Breast epithelium (tissue), 4 donors: ENCODE measurements around the gene ACADS. TPM values are rescaled to one million over a fixed set of nuclear protein-coding genes. Genes with fewer than 3 reads are reported as not detected.

ENCODE experiments used
- DNase-seq, 2 donors: peaks; one replicate each; pipeline ENCODE4 v3.0.0-alpha.2; 2019; ENCODE audit warnings: low spot score in 2 of 2
- H3K27ac ChIP-seq, 2 donors: fragments of 200-600 bp; sonication (generic) in 1 of 2; one replicate each; pipeline ENCODE4 v1.5.1; 2016 to 2019; ENCODE audit warnings: mild to moderate bottlenecking in 1 of 2
- H3K27me3 ChIP-seq, 2 donors: fragments of 200-600 bp; sonication (generic) in 1 of 2; one replicate each; pipeline versions ENCODE4 v1.5.1 to v1.6.0; 2017 to 2019; ENCODE audit warnings: control low read depth in 1 of 2, mild to moderate bottlenecking in 1 of 2
- H3K36me3 ChIP-seq: fragments of 200-600 bp; one replicate; pipeline ENCODE4 v1.5.1; 2019
- H3K4me1 ChIP-seq, 2 donors: fragments of 200-600 bp; sonication (generic); one replicate each; pipeline ENCODE4 v1.5.1; 2016 to 2019; ENCODE audit warnings: control low read depth in 1 of 2
- H3K4me3 ChIP-seq, 3 donors: fragments of 200-600 bp; sonication (generic); 1 replicate in 2 of 3; 2 replicates in 1 of 3; pipeline ENCODE4 v1.5.1; 2016 to 2019; ENCODE audit warnings: mild to moderate bottlenecking in 3 of 3, moderate library complexity in 2 of 3
- H3K9me3 ChIP-seq, 2 donors: fragments of 200-600 bp; sonication (generic) in 1 of 2; one replicate each; pipeline ENCODE4 v1.5.1; 2016 to 2019; ENCODE audit warnings: control low read depth in 1 of 2
- POLR2A ChIP-seq: fragments of 450-650 bp; IDR thresholded peaks from one replicate; pipeline ENCODE4 v1.6.1; 2016; ENCODE audit warnings: antibody characterized with exemption, mild to moderate bottlenecking, moderate library complexity
- POLR2AphosphoS5 ChIP-seq, 3 donors: sonication (generic); formaldehyde crosslinking; IDR thresholded peaks; one replicate each; pipeline ENCODE4 v1.6.1; 2017; ENCODE audit warnings: antibody characterized with exemption in 3 of 3
- intact Hi-C: fragments of 100-400 bp; cut with DNase I; formaldehyde crosslinking; loops from one replicate; pipeline ENCODE4 v1.15.1; 2023; ENCODE audit warnings: low total_unique reads
- total RNA-seq, 3 donors: library from RNA; depleted of rRNA; stranded (reverse); fragments of >200 nt; gene quantifications; one replicate each; pipeline ENCODE4 v1.1.0, GENCODE V29; 2016
- TF ChIP-seq, protein P1 (sequence below), 3 donors: fragments of 450-650 bp; IDR thresholded peaks; one replicate each; pipeline ENCODE4 v1.5.1; 2016 to 2017; ENCODE audit warnings: antibody characterized with exemption in 3 of 3, mild to moderate bottlenecking in 3 of 3, moderate library complexity in 3 of 3

The ACADS gene
- total RNA-seq, 3 donors from 2014 or later = 38.3 to 114 (median 54.3) TPM

- no peak overlapping the region for H3K27ac ChIP-seq
- intact Hi-C loops = no loop called here
- TF ChIP-seq POLR2A (no peak), POLR2AphosphoS5 (IDR thresholded peaks at IDR 0.05) (no peak)
- TF ChIP-seq, protein P1, sequence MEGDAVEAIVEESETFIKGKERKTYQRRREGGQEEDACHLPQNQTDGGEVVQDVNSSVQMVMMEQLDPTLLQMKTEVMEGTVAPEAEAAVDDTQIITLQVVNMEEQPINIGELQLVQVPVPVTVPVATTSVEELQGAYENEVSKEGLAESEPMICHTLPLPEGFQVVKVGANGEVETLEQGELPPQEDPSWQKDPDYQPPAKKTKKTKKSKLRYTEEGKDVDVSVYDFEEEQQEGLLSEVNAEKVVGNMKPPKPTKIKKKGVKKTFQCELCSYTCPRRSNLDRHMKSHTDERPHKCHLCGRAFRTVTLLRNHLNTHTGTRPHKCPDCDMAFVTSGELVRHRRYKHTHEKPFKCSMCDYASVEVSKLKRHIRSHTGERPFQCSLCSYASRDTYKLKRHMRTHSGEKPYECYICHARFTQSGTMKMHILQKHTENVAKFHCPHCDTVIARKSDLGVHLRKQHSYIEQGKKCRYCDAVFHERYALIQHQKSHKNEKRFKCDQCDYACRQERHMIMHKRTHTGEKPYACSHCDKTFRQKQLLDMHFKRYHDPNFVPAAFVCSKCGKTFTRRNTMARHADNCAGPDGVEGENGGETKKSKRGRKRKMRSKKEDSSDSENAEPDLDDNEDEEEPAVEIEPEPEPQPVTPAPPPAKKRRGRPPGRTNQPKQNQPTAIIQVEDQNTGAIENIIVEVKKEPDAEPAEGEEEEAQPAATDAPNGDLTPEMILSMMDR (IDR thresholded peaks at IDR 0.05) = no peak
- no peak overlapping the region for H3K4me3 ChIP-seq
- no peaks in the 10 kb centered on the region for H3K27me3 ChIP-seq
- H3K9me3 ChIP-seq = no peaks in the 10 kb centered on the region
- no peaks in the 10 kb centered on the region for H3K4me1 ChIP-seq
- no peaks in the 10 kb centered on the region for H3K36me3 ChIP-seq
- no peak for DNase-seq
Observed at GRCh38 chr12:120757226-120757742, 31.7 kb downstream of the ACADS start.

DNA sequence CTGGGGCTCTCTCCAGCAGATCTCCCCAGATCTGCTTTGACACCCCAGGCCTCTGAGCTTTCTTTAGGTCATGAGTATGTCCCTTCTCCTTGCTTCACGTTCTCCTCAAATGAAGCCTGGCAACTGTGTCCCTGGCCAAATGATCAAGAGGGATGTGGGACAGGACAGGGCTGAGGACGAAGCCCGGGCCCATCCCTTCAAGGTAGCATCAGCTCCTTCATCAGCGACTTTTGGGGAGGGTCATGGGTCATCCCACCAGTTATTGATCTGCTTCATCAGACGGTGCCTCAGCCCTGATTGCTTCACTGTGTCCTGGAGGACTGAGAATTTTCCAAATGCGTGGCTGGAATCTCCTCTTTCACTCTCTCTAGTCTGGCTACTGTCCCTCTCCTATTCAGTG lies 32.3 kb downstream of the ACADS start:
- H3K27me3 ChIP-seq = no peaks in the 10 kb centered on the region
- H3K4me1 ChIP-seq = no peaks in the 10 kb centered on the region
- H3K9me3 ChIP-seq = no peaks in the 10 kb centered on the region
- TF ChIP-seq POLR2AphosphoS5 (IDR thresholded peaks at IDR 0.05) = no peak
- no peak for TF ChIP-seq POLR2A
- TF ChIP-seq, protein P1 (IDR thresholded peaks at IDR 0.05) = no peak
- no peaks in the 10 kb centered on the region for H3K36me3 ChIP-seq
- DNase-seq = no peak
- H3K27ac ChIP-seq = no peak overlapping the region
- H3K4me3 ChIP-seq = no peak overlapping the region
- intact Hi-C loops = no loop called here

DNA sequence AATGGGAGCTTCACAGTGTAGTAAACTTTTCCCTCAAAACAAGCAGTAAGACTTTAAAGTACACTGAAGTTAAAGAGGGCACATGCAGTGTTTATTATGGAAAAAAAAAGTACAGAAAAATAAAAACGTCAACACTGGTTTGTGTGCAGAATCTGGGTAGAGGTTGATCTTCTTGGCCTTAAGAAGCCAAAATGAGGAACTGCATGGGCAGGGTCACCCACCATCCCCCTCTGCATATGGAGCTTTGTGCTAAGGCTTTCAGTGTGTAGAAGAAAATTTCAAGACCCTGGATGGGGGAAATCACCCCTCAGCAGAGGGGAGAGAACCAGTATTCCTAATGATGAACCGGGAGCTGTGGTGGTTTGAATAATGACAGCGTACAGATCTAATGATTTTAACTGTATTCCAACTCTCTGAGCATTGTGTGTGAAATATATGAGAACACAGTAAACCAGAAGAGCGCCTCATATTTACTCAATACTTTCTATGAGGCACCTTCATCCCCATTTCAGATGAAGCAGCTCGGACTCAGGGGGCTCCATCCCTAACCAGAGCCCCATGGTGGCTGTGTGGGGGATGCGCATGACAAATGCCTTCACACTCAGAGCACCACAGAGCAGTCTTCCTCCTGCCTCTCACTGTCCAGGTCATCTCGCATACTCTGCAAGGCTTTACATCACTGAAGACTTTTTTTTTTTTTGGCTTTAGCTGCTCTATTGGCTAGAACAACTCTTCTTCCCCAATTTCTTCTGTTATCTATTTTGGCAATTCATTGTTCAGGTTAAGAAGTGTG lies 33.4 kb downstream of the ACADS start:
- TF ChIP-seq POLR2A (no peak), POLR2AphosphoS5 (IDR thresholded peaks at IDR 0.05) (no peak)
- TF ChIP-seq, protein P1 (IDR thresholded peaks at IDR 0.05) = no peak
- H3K27me3 ChIP-seq = no peaks in the 10 kb centered on the region
- no peaks in the 10 kb centered on the region for H3K9me3 ChIP-seq
- H3K36me3 ChIP-seq = no peaks in the 10 kb centered on the region
- no peak overlapping the region for H3K27ac ChIP-seq
- DNase-seq = no peak
- H3K4me1 ChIP-seq = no peaks in the 10 kb centered on the region
- intact Hi-C loops = no loop called here
- H3K4me3 ChIP-seq = no peak overlapping the region

- Histone ChIP-seq H3K4me3 (no peak overlapping the region), H3K27me3 (no peaks in the 10 kb centered on the region), H3K9me3 (no peaks in the 10 kb centered on the region), H3K36me3 (no peaks in the 10 kb centered on the region), H3K4me1 (no peaks in the 10 kb centered on the region), H3K27ac (no peak overlapping the region)
- intact Hi-C loops = no loop called here
- no peak for TF ChIP-seq POLR2AphosphoS5 (IDR thresholded peaks at IDR 0.05)
- TF ChIP-seq, protein P1 (IDR thresholded peaks at IDR 0.05) = no peak
- no peak for TF ChIP-seq POLR2A
- no peak for DNase-seq
Observed at GRCh38 chr12:120759591-120760348, 34.1 kb downstream of the ACADS start.
